Adrenal gland (tissue), 12 donors: ENCODE measurements around the gene LPP. TPM values are rescaled to one million over a fixed set of nuclear protein-coding genes. Genes with fewer than 3 reads are reported as not detected.

Experiments
- DNase-seq, 7 donors: peaks; one replicate each; pipeline ENCODE4 v3.0.0-alpha.2; 2019 to 2020
- H3K27ac ChIP-seq, 5 donors: fragments of 200-600 bp; sonication (generic) in 4 of 5; 1 replicate in 3 of 5; 2 replicates in 2 of 5; pipeline versions ENCODE4 v1.5.1 to v1.8.0; 2016 to 2020; ENCODE audit warnings: mild to moderate bottlenecking in 1 of 5
- H3K27me3 ChIP-seq: fragments of 200-600 bp; 2 replicates; pipeline ENCODE4 v1.8.0; 2021
- H3K36me3 ChIP-seq, 2 donors: fragments of 200-600 bp; replicated peaks in 1 of 2; 1 replicate in 1 of 2; 2 replicates in 1 of 2; pipeline versions ENCODE4 v1.5.1 to v1.8.0; 2018 to 2022
- H3K4me1 ChIP-seq, 2 donors: fragments of 200-600 bp; replicated peaks in 1 of 2; 1 replicate in 1 of 2; 2 replicates in 1 of 2; pipeline versions ENCODE4 v1.5.1 to v1.8.0; 2018 to 2021
- H3K4me3 ChIP-seq, 4 donors: fragments of 200-600 bp; sonication (generic) in 3 of 4; one replicate each; pipeline ENCODE4 v1.5.1; 2016 to 2018
- H3K9me3 ChIP-seq, 3 donors: fragments of 200-600 bp; sonication (generic) in 1 of 3; replicated peaks in 1 of 3; 1 replicate in 2 of 3; 2 replicates in 1 of 3; pipeline versions ENCODE4 v1.5.1 to v1.8.0; 2016 to 2021
- POLR2A ChIP-seq, 2 donors: fragments of 450-650 bp; IDR thresholded peaks; one replicate each; pipeline ENCODE4 v1.6.1; 2017; ENCODE audit warnings: antibody characterized with exemption in 2 of 2, mild to moderate bottlenecking in 2 of 2, moderate library complexity in 1 of 2
- WGBS, 4 donors: extraction: QIAGEN DNeasy Blood & Tissue Kit in 2 of 4; methylation state at CpG; one replicate each; pipeline versions ENCODE4 v1.1.5 to v1.1.7; 2013 to 2017; 5-methylcytosine and 5-hydroxymethylcytosine counted together
- intact Hi-C, 2 donors: fragments of 100-400 bp; cut with DNase I; formaldehyde crosslinking; loops; one replicate each; pipeline versions ENCODE4 v1.14.1 to v1.15.0; 2022 to 2023
- polyA plus RNA-seq, 3 donors: library from polyadenylated mRNA; stranded (reverse); fragments of 200-250 nt in 2 of 3; fragments of 350-450 nt in 1 of 3; fragmentation: Illumina TruSeq in 1 of 3; extraction: RNeasy Lipid Tissue Mini Kit (QIAGEN cat#74804) in 1 of 3; gene quantifications; one replicate each; pipeline ENCODE4 v1.2.3, GENCODE V29; 2013 to 2014
- total RNA-seq, 9 donors: library from RNA; depleted of rRNA in 4 of 9; stranded (reverse); fragments of >200 nt in 4 of 9; fragments of 120-200 nt in 1 of 9; fragmentation: NEBNext Ultra II Directional in 1 of 9; extraction: Animal tissue kit (Norgen Biotek cat#: 25700) in 1 of 9; gene quantifications; one replicate each; pipeline versions ENCODE4 v1.1.0 to v1.2.4, GENCODE V29; 2013 to 2023
- TF ChIP-seq, protein P1 (sequence below), 6 experiments: fragments of 450-650 bp in 4 of 6; fragments of 200-600 bp in 2 of 6; sonication (generic) in 1 of 6; IDR thresholded peaks; 1 replicate in 5 of 6; 2 replicates in 1 of 6; pipeline versions ENCODE4 v1.5.1 to v1.8.0; 2016 to 2021; ENCODE audit warnings: antibody characterized with exemption in 6 of 6, mild to moderate bottlenecking in 2 of 6, moderate library complexity in 1 of 6
- donor health status: healthy with polysubstance abuse.
- donor health status: Bipolar disorder and iron deficiency.
- donor health status: DM: yes; HTN: yes; CAD: no.
- donor health status: DM: no; HTN: no; CAD: no.
- donor health status: DM: no; HTN: no; CAD: no.
- donor health status: DM: yes; HTN: yes; CAD: no.

Gene LPP
- total and polyA plus RNA-seq, 12 donors = 7.0 to 170 (median 101) TPM

DNA sequence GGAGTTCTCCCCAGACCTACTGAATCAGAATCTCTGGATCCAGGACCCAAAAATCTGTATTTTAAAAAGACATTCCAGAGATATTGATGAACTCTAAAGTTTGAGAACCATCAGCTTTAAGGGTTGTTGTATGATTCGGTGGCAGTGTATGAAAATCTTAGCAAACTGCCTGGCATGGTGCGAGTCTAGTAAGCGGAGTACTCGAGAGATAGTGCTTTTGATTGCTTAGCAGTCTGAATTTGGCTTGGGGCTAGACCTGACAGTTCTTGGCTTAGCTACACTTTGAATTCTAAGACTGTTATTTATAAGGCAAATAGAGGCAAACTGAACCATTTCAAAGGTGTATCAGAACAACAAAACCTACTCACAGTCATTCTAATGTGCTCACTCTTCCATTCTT is 329.0 kb downstream of the LPP start:
- no peak for DNase-seq
- intact Hi-C loops = no loop called here
- Histone ChIP-seq H3K36me3 (peaks cover 0 to 6% of the 10 kb centered on the region in 2 donors), H3K4me3 (no peak overlapping the region), H3K27ac (no peak overlapping the region), H3K27me3 (no peaks in the 10 kb centered on the region), H3K4me1 (peaks cover 0 to 15% of the 10 kb centered on the region in 2 donors), H3K9me3 (no peaks in the 10 kb centered on the region)
- TF ChIP-seq, protein P1, sequence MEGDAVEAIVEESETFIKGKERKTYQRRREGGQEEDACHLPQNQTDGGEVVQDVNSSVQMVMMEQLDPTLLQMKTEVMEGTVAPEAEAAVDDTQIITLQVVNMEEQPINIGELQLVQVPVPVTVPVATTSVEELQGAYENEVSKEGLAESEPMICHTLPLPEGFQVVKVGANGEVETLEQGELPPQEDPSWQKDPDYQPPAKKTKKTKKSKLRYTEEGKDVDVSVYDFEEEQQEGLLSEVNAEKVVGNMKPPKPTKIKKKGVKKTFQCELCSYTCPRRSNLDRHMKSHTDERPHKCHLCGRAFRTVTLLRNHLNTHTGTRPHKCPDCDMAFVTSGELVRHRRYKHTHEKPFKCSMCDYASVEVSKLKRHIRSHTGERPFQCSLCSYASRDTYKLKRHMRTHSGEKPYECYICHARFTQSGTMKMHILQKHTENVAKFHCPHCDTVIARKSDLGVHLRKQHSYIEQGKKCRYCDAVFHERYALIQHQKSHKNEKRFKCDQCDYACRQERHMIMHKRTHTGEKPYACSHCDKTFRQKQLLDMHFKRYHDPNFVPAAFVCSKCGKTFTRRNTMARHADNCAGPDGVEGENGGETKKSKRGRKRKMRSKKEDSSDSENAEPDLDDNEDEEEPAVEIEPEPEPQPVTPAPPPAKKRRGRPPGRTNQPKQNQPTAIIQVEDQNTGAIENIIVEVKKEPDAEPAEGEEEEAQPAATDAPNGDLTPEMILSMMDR (IDR thresholded peaks at IDR 0.05) = no peak
- TF ChIP-seq POLR2A (IDR thresholded peaks at IDR 0.05) = no peak
- 69 to 89% (median 80%) methylated on average over 4 of the region's 4 CpGs for WGBS, 4 donors

DNA sequence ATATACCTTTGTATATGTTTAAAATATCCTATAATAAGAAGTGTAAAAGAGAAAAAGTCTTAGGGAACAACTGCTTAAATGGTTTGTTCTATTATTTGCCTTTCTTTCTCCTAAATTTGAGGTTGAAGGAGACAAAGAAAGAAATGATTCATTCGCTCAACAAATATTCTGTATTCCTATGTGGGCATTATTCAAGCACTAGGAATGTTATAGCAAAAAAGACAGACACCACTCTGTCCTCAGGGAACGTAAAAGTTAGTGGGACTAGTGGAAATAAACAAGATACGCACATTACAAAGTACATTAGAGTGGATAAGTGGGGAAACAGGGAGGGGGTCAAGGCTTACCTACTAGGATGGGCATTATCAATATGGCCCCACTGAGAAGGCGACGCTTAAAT is 332.2 kb downstream of the LPP start:
- no peak overlapping the region for H3K27ac ChIP-seq
- DNase-seq = no peak
- no peak for TF ChIP-seq POLR2A (IDR thresholded peaks at IDR 0.05)
- TF ChIP-seq, protein P1 (IDR thresholded peaks at IDR 0.05) = no peak
- peaks cover 0 to 3% (median 0%) of the 10 kb centered on the region in 3 donors for H3K9me3 ChIP-seq
- no peaks in the 10 kb centered on the region for H3K27me3 ChIP-seq
- WGBS, 4 donors = 95 to 98% (median 97%) methylated on average over 5 of the region's 5 CpGs
- no peak overlapping the region for H3K4me3 ChIP-seq
- H3K4me1 ChIP-seq = peaks cover 0 to 23% of the 10 kb centered on the region in 2 donors
- H3K36me3 ChIP-seq = peaks cover 0 to 6% of the 10 kb centered on the region in 2 donors
- intact Hi-C loops = no loop called here

DNA sequence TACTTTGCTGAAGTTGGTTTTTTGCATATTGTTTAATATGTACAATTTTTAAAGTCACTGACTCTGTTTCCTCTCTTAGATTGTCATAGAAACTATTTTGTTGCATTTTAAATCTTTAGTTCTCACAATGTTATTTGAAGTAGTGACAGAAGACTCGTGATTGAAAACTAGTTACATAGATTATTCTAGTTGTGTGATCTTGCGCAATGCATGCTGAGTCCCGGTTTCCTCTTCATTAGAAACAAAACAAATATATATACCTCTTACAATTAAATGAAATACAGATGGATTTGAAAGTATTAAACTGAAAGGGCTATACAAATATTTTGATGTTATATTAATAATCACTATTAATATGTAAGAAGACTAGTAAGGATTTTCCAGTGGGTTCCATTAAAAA is 333.0 kb downstream of the LPP start:
- no peak for DNase-seq
- peaks cover 0 to 6% of the 10 kb centered on the region in 2 donors for H3K36me3 ChIP-seq
- peaks cover 7 to 29% of the 10 kb centered on the region in 2 donors for H3K4me1 ChIP-seq
- no peak overlapping the region for H3K27ac ChIP-seq
- H3K4me3 ChIP-seq = no peak overlapping the region
- peaks cover 0 to 3% (median 0%) of the 10 kb centered on the region in 3 donors for H3K9me3 ChIP-seq
- TF ChIP-seq, protein P1 (IDR thresholded peaks at IDR 0.05) = no peak
- TF ChIP-seq POLR2A (IDR thresholded peaks at IDR 0.05) = no peak
- 83 to 90% (median 87%) methylated on average over 3 of the region's 3 CpGs for WGBS, 4 donors
- intact Hi-C loops = no loop called here
- H3K27me3 ChIP-seq = no peaks in the 10 kb centered on the region

DNA sequence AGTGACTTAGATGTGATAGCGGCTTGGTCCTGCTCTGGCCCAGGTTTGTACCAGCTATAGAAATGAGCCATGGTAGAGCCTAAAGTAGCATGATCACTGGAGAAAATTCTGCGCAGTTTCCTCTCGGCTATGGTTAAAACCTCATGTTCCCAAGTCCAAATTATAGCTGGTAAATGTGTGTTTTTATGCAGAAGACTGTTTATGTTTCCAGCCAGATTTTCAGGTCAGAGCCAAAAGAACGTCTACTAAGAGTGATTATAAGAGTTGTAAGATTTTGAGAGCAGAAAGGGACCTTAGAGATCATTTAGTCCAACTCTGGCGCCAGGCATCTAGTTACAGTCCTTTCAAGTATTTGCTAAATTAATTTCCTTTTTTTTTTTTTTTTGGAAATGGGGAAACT is 333.7 kb downstream of the LPP start:
- intact Hi-C loops = no loop called here
- peaks cover 0 to 3% (median 0%) of the 10 kb centered on the region in 3 donors for H3K9me3 ChIP-seq
- TF ChIP-seq, protein P1 (IDR thresholded peaks at IDR 0.05) = no peak
- TF ChIP-seq POLR2A (IDR thresholded peaks at IDR 0.05) = no peak
- peaks cover 13 to 24% of the 10 kb centered on the region in 2 donors for H3K4me1 ChIP-seq
- 76 to 90% (median 87%) methylated on average over 5 of the region's 5 CpGs for WGBS, 4 donors
- H3K27me3 ChIP-seq = no peaks in the 10 kb centered on the region
- DNase-seq = no peak
- peaks cover 0 to 6% of the 10 kb centered on the region in 2 donors for H3K36me3 ChIP-seq
- no peak overlapping the region for H3K4me3 ChIP-seq
- H3K27ac ChIP-seq = no peak overlapping the region
